Fibroblast of lung (primary cell): ENCODE results near the gene CHD6. TPM values are rescaled to one million over a fixed set of nuclear protein-coding genes. Genes with fewer than 3 reads are reported as not detected.

Experiments
- DNase-seq, 2 donors: peaks; one replicate each; pipeline versions ENCODE4 v3.0.0 to v3.0.0-alpha.2; 2010; ENCODE audit warnings: low read depth in 2 of 2
- H2AFZ ChIP-seq: 2 replicates; pipeline ENCODE4 v1.5.1; 2012; ENCODE audit warnings: low read length, control low read depth, inconsistent platforms
- H3K27ac ChIP-seq: 2 replicates; pipeline ENCODE4 v1.5.1; 2011; ENCODE audit warnings: low read length, control low read depth; ENCODE audit not compliant: insufficient read depth
- H3K27me3 ChIP-seq: 2 replicates; pipeline ENCODE4 v1.5.1; 2011; ENCODE audit warnings: mild to moderate bottlenecking, low read length; ENCODE audit not compliant: control insufficient read depth, insufficient read depth
- H3K36me3 ChIP-seq: 2 replicates; pipeline ENCODE4 v1.5.1; 2011; ENCODE audit warnings: low read length; ENCODE audit not compliant: control insufficient read depth, insufficient read depth
- H3K4me1 ChIP-seq: 2 replicates; pipeline ENCODE4 v1.5.1; 2011; ENCODE audit warnings: low read length; ENCODE audit not compliant: control insufficient read depth, insufficient read depth; ENCODE audit errors: extremely low read depth
- H3K4me2 ChIP-seq: 2 replicates; pipeline ENCODE4 v1.5.1; 2011; ENCODE audit warnings: low read length, control low read depth; ENCODE audit not compliant: insufficient read depth; ENCODE audit errors: extremely low read depth
- H3K4me3 ChIP-seq, 4 experiments: fragments of 200-600 bp in 1 of 4; sonication (generic) in 1 of 4; replicated peaks in 1 of 4; 2 replicates each; pipeline ENCODE4 v1.5.1; 2011 to 2016; ENCODE audit warnings: low read length in 4 of 4, low read depth in 3 of 4, mild to moderate bottlenecking in 3 of 4, control low read depth in 2 of 4, inconsistent platforms in 1 of 4, mixed read lengths in 1 of 4; ENCODE audit not compliant: insufficient read depth in 1 of 4; ENCODE audit errors: control extremely low read depth in 1 of 4
- H3K79me2 ChIP-seq: 2 replicates; pipeline ENCODE4 v1.5.1; 2012; ENCODE audit warnings: mild to moderate bottlenecking, low read length, inconsistent platforms; ENCODE audit not compliant: control insufficient read depth, insufficient read depth
- H3K9ac ChIP-seq: 2 replicates; pipeline ENCODE4 v1.5.1; 2011; ENCODE audit warnings: mild to moderate bottlenecking, low read length, control low read depth; ENCODE audit not compliant: insufficient read depth
- H3K9me3 ChIP-seq: 2 replicates; pipeline ENCODE4 v1.5.1; 2012; ENCODE audit warnings: low read depth, low read length; ENCODE audit not compliant: control insufficient read depth, insufficient read depth
- H4K20me1 ChIP-seq: 2 replicates; pipeline ENCODE4 v1.5.1; 2011; ENCODE audit warnings: low read length; ENCODE audit not compliant: control insufficient read depth, insufficient read depth; ENCODE audit errors: extremely low read depth
- CTCF ChIP-seq, 2 donors: IDR thresholded peaks in 1 of 2; conservative IDR thresholded peaks in 1 of 2; 1 replicate in 1 of 2; 2 replicates in 1 of 2; pipeline ENCODE4 v1.5.1; 2011 to 2012; ENCODE audit warnings: low read length in 2 of 2, control low read depth in 1 of 2, inconsistent platforms in 1 of 2, low read depth in 1 of 2, mild to moderate bottlenecking in 1 of 2
- EZH2 ChIP-seq: IDR thresholded peaks from 2 replicates; pipeline ENCODE4 v1.5.1; 2012; ENCODE audit warnings: low read length, control low read depth, mild to moderate bottlenecking; ENCODE audit errors: missing control alignments
- polyA plus RNA-seq, 2 donors: library from polyadenylated mRNA; depleted of rRNA in 1 of 2; stranded (reverse) in 1 of 2; unstranded in 1 of 2; fragments of >200 nt; gene quantifications; 2 replicates each; pipeline ENCODE4 v1.2.1, GENCODE V29; 2011 to 2012; ENCODE audit warnings: missing spikeins in 1 of 2
- total RNA-seq: library from RNA; depleted of rRNA; stranded (reverse); fragments of >200 nt; gene quantifications from 2 replicates; pipeline ENCODE4 v1.2.1, GENCODE V29; 2014

CHD6 gene
- total and polyA plus RNA-seq, 2 donors (not counting 1 experiment from before 2014, with no cell fraction given), result 13.4 to 25.9 TPM

DNA sequence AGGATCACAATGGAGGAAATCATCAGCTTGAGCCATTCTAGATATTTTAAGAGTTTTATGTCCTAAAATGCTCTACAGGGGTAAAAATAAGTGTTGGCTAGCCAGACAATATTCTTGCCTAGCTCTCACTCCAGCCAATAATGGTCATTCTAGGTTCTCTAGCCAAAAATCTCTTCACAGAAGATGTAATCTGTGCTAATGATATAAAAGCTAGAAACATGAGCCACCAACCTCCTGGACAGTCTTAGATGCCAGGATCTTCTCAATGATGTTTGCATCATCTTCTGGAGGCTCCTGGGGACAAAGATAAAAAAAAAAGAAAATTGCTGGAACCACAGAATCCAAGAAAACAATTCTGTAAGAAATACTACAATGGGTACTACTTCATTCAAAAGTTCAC lies 119.1 kb downstream of the CHD6 start:
- no peak overlapping the region for H3K4me2 ChIP-seq
- H3K27me3 ChIP-seq, result no peaks in the 10 kb centered on the region
- H3K4me3 ChIP-seq, result no peak overlapping the region
- no peaks in the 10 kb centered on the region for H3K79me2 ChIP-seq
- H3K36me3 ChIP-seq, result no peaks in the 10 kb centered on the region
- H2AFZ ChIP-seq, result no peak overlapping the region
- DNase-seq, result no peak
- TF ChIP-seq CTCF (conservative IDR thresholded peaks at IDR 0.05 in 1 of 2, IDR thresholded peaks at IDR 0.05 in 1 of 2; ENCODE audit: low read depth in 1 of 2, low read length in 2 of 2) (no peak), EZH2 (no peak)
- H3K9me3 ChIP-seq, result no peaks in the 10 kb centered on the region
- no peaks in the 10 kb centered on the region for H4K20me1 ChIP-seq
- H3K27ac ChIP-seq, result no peak overlapping the region
- H3K9ac ChIP-seq, result no peak overlapping the region
- peaks cover 2% of the 10 kb centered on the region for H3K4me1 ChIP-seq

DNA sequence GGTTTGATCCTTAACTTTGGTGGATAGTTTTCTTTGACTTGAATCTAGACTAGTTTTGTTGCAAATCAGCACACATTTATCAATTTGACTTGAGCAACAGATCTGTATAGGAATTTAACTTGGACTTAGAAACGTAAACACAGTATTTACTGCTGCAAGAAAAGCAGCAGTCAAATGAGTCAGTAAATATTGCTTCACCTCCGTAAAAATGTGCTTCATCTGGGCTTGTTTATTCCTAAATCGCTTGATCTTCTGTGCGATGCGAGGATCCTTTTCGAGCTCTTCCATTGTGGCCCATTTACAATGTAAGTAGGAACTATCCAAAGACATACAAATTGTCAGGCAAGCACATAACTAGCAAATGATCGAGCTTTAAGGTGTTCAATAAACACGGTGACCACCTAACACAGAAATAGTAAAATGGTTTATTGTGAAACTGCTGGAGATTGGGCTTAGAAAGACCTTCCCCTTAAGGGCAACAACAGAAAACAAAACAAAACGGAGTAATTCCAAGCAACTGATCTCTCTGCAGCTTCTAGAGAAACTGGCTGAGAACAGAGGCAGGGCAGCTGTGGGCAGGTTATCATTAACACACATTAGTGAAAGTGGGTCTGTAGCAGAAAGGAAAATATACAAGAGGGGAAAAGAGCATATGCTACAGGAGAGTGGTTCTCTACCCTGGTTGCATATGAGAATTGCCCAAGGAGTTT lies 120.8 kb downstream of the CHD6 start:
- Histone ChIP-seq H3K4me3 (no peak overlapping the region), H3K36me3 (no peaks in the 10 kb centered on the region), H4K20me1 (no peaks in the 10 kb centered on the region), H3K4me2 (no peak overlapping the region), H3K9me3 (no peaks in the 10 kb centered on the region), H3K27ac (no peak overlapping the region), H3K79me2 (no peaks in the 10 kb centered on the region), H3K4me1 (peaks cover 2% of the 10 kb centered on the region), H3K9ac (no peak overlapping the region), H2AFZ (no peak overlapping the region), H3K27me3 (no peaks in the 10 kb centered on the region)
- TF ChIP-seq CTCF (conservative IDR thresholded peaks at IDR 0.05 in 1 of 2, IDR thresholded peaks at IDR 0.05 in 1 of 2; ENCODE audit: low read depth in 1 of 2, low read length in 2 of 2) (no peak), EZH2 (no peak)
- DNase-seq, result peak in 1 of 2 donors; percentile 64

DNA sequence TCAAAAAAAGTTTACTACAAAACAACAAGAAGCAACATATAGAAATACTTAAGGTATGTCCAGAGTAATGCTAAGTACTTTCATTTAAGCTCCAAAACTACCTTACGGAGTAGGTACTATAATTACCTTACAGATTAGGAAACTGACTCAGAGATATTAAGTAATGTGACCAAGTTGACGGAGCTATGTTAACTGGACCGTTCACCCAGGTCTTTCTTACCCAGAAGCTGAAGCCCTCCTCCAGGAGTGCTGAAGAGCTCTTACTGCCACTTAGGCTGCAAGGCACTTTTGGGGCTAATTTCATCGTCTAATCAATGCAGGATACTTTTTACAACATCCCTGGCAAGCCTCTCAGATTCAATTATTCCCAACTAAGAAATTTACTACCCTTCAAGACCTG lies 123.7 kb downstream of the CHD6 start:
- peaks cover 2% of the 10 kb centered on the region for H3K4me1 ChIP-seq
- TF ChIP-seq CTCF (conservative IDR thresholded peaks at IDR 0.05 in 1 of 2, IDR thresholded peaks at IDR 0.05 in 1 of 2; ENCODE audit: low read depth in 1 of 2, low read length in 2 of 2), result no peak
- DNase-seq, result no peak

More for the DNA sequence above, 123.7 kb downstream of the CHD6 start:
- Histone ChIP-seq H3K27me3 (no peaks in the 10 kb centered on the region), H4K20me1 (no peaks in the 10 kb centered on the region), H3K36me3 (peaks cover 4% of the 10 kb centered on the region), H2AFZ (no peak overlapping the region), H3K27ac (no peak overlapping the region), H3K9ac (no peak overlapping the region), H3K4me3 (no peak overlapping the region), H3K9me3 (no peaks in the 10 kb centered on the region), H3K4me2 (no peak overlapping the region), H3K79me2 (no peaks in the 10 kb centered on the region)
